GM19452 (cell line): ENCODE data around the gene LRRN2.

ENCODE experiments used
- ATAC-seq: cut with Tn5 transposase; IDR thresholded peaks from one replicate; pipeline ENCODE4 v1.9.1; 2021; ENCODE audit not compliant: unreplicated experiment

Gene LRRN2

GRCh38 chr1:204602871-204603542 is 82.5 kb downstream of the LRRN2 start:
- ATAC-seq: no peak

- ATAC-seq: no peak
These were observed 83.4 kb downstream of the LRRN2 start for GRCh38 chr1:204602111-204602579.

GRCh38 chr1:204600968-204601367 is 84.6 kb downstream of the LRRN2 start:
- ATAC-seq: no peak

- ATAC-seq: no peak
These were observed 85.3 kb downstream of the LRRN2 start for GRCh38 chr1:204600203-204600602.

- no peak for ATAC-seq
These were observed 85.9 kb downstream of the LRRN2 start for GRCh38 chr1:204599596-204599995.

- ATAC-seq: no peak
These were observed 86.4 kb downstream of the LRRN2 start for GRCh38 chr1:204599098-204599497.

- no peak for ATAC-seq
These were observed 87.1 kb downstream of the LRRN2 start for GRCh38 chr1:204598319-204598969.

GRCh38 chr1:204592246-204592948 is 93.1 kb downstream of the LRRN2 start:
- ATAC-seq: no peak

- no peak for ATAC-seq
These were observed 94.0 kb downstream of the LRRN2 start for GRCh38 chr1:204591473-204592090.

GRCh38 chr1:204589409-204590038 is 96.0 kb downstream of the LRRN2 start:
- no peak for ATAC-seq

- ATAC-seq: no peak
These were observed 96.7 kb downstream of the LRRN2 start for GRCh38 chr1:204588826-204589225.

GRCh38 chr1:204587621-204588020 is 97.9 kb downstream of the LRRN2 start:
- ATAC-seq: no peak

GRCh38 chr1:204584699-204585372 is 100.7 kb downstream of the LRRN2 start:
- no peak for ATAC-seq

GRCh38 chr1:204583909-204584632 is 101.5 kb downstream of the LRRN2 start:
- ATAC-seq: no peak

- ATAC-seq: no peak
These were observed 103.8 kb downstream of the LRRN2 start for GRCh38 chr1:204581759-204582158.

- ATAC-seq: no peak
These were observed 104.7 kb downstream of the LRRN2 start for GRCh38 chr1:204580862-204581261.

- ATAC-seq: no peak
These were observed 105.9 kb downstream of the LRRN2 start for GRCh38 chr1:204579681-204580080.

GRCh38 chr1:204578867-204579664 is 106.5 kb downstream of the LRRN2 start:
- ATAC-seq: peak; percentile 67
